T1000 (cell line): ENCODE data around the gene CYRIA.

Source experiments
- DNase-seq: peaks from one replicate; lab custom pipeline; 2025; ENCODE audit warnings: mixed read lengths; lab: John Stamatoyannopoulos, UW

Gene CYRIA

GRCh38 chr2:16650287-16651249, 15.1 kb downstream of the CYRIA start:
- no peak for DNase-seq

DNA sequence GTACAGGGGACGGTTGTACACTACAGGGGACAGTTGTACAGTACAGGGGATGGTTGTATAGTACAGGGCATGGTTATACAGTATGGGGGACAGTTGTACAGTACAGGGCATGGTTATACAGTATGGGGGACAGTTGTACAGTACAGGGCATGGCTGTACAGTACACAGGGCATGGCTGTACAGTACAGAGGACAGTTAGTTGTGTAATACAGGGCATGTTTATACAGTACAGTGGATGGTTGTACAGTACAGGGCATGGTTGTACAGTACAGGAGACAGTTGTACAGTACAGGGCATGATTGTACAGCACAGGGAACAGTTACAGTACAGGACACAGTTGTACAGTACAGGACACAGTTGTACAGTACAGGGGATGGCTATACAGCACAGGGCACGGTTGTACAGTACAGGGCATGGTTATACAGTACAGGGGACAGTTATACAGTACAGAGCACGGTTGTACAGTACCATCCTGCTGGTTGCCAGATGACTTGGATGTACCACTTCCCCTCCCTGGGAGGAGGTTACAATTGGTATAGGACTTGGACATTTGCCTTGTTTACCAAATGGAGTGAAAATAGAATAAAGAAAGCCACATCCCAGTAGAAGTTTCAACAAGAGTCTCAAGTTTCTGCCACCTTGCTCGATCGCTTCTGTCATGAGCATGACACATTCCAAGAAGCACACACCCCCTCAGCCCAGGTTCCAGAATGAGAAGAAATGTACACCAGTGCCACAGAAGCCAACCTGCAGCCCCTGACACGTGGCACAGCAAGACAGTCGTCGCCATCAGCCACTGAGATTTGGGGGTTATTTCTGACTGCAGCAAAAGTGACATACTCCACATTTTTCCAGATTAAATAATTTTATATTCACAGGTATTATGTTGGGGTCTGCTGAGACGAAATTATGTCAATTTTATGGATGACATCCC, 16.0 kb downstream of the CYRIA start:
- DNase-seq: no peak

DNA sequence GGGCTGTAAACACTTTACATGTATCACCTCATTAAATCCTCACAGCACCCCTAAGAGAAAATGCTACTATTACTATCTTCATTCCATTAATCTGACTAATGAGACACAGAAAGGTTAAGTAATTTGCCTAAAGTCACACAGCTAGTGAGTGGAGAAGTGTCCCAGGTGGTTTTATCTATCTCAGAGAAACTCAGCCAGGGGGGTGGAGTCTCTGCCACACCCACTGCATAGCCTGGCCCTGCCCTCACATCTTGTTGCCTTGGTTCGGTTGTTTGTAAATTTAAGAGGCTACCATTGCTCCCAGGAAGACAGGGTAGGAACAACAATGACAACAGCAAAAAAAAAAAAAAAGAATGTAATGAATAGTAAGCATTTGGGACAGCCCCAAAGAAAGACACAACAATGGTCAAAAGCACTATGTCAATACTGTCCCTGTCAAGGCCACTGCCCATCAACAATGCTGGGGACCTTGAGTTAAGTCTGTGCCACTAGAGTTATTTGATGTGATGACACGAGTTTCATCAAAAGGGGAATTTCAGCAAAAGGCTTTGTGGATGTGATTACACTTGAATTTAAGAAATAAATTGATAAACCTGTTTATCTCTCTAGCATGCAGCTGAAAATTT, 17.5 kb downstream of the CYRIA start:
- DNase-seq: no peak

- no peak for DNase-seq
Measured at GRCh38 chr2:16645775-16646559, 19.7 kb downstream of the CYRIA start.

GRCh38 chr2:16645088-16645487, 20.5 kb downstream of the CYRIA start:
- DNase-seq: no peak

GRCh38 chr2:16644221-16644925, 21.3 kb downstream of the CYRIA start:
- DNase-seq: no peak

GRCh38 chr2:16643099-16643498, 22.5 kb downstream of the CYRIA start:
- DNase-seq: no peak

DNA sequence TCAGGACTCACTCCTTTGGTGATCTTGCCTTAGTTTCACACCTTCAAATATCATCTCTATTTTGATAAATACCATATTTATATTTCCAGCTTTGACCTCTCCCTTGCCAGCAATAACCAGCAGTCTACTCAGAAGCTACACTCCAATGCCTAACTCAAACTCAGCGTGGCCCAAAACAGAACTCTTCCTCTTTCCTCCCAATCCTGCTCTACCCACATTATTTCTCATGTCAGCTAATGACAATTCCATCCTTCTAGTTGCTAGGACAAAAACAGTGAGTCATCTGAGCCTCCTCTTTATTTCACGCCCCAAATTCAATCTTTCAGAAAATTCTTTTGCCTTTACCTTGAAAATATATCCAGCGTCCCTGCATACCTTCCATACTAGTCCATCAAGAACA, 23.5 kb downstream of the CYRIA start:
- DNase-seq: no peak

GRCh38 chr2:16641509-16641908, 24.1 kb downstream of the CYRIA start:
- no peak for DNase-seq

DNA sequence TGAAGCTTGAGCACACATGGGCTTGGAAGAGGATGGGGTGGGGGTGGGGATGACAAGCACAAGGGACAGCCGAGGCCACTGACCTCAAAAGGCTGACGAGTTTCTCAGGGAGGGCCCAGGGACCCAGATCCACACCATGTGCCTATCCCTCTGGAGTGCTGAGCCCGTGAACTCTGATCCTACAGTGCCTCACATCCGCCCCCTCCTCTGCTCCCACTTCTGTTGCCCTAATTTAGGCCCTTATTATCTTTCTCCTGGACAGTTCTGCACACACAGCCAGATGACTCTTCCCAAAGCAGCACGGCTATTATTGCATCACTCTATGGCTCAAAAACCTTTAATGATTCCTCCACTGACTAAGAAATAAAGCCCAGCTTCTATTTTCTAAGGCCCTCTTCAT, 24.8 kb downstream of the CYRIA start:
- DNase-seq: no peak

DNA sequence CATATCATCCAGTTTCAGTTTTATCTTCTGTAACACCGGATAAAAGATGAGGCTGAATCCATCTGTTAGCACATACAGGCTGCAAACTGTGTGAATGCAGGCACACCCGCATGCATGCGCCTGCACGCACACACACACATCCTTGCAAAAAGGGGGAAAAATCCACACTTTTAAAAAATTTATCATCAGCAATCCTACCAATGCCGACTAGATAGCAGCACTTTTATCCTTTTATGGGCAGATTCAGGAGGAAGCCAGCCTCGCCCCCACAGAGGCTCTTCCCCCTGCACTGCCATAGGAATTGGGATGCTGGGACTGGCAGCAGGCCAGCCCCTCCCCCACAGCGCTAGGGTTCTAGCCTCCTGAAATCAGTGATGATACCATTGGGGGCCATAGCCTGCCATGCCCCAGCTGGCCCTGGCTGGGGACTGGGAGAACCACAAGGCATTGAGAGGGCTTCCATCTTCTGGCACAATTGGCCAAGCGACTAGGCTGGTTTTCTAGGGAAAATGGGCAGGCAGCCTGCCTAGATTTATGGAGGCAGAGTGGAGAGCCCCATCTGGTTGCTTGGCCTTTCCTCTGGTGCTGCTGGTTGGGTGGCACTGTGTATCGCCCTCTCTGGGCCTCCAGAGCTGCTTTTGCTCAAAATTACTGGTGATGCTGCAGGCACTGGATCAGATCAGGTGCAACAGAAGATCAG, 25.5 kb downstream of the CYRIA start:
- no peak for DNase-seq

DNA sequence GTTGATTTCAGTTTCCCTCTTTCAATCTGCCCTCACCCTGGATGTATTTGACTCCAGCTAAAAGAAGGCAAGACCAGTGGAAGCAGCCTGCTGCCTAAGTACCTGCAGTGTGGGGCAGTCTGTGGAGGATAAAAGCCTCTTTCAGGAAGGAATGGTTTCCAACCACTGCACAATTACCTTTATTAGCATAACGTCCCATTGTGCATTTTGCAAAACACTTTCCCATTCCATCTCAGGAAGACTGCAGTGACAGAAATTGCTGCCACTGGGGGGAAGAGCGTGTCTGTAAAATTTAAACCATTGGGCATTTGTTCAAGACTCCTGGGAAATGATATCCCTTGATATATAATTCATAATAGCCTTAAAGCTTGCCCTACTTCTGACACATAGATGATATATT, 26.2 kb downstream of the CYRIA start:
- no peak for DNase-seq

DNA sequence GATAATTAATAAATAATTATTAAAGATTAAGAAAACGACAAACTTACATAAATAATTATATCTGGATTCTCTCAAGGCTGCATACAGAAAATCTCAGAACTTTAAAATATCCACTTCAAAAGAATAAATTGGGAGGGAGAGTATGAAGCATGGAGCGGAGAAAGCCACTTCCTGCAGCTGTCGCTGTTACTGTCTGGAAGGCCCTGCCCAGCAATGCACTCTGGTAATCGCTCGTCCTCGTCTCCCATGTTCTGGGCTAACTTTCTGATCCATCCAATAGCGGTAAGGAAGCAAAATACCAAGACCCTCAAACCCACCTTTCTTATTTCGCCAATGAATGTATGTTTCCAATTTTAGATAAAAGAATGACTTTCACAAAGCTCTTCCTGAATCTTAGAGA, 26.7 kb downstream of the CYRIA start:
- no peak for DNase-seq

- DNase-seq: no peak
Measured at GRCh38 chr2:16637304-16637703, 28.3 kb downstream of the CYRIA start.

DNA sequence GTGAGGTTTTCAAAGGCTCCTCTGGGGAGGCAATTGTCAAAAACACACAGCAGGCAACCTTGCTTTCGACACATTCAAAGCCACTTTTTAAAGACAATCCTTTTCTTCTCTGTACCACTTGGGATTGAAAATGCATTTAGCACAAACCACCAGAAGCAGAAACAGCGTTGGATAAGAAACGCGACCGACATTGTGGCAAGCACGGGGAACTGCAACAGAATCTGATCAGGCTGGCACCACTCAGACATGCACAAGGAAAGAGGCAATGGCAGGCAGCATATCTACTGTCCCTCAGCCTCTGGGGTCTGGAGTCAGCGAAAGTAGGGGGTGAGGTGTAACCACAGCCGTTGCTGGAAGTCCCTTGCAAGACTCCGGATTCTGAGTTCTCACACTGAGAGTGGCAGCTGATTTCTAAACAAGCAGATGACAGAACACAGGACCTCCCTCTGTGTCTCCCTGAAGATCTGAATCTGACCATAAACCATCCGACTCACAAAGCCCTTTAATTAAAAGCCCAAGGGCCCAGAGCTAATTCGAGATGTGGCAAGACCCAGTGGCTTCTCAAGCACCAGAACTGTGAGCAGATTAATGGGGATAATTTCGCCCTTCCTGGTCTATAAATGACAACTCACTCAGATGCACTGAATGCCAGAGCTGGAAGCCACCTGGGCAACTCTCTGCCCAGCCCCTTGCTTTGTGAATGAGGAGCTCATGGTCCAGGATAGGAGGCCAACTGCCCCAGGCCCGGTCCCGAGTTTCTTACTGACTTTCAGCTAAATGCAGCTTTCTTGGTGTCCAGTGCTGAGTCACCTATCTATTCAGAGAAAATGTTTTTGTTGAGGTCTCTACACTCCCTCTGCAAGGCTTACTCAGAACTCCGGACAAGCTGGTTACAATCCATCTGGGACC, 29.6 kb downstream of the CYRIA start:
- no peak for DNase-seq

GRCh38 chr2:16633621-16634430, 31.8 kb downstream of the CYRIA start:
- DNase-seq: no peak

DNA sequence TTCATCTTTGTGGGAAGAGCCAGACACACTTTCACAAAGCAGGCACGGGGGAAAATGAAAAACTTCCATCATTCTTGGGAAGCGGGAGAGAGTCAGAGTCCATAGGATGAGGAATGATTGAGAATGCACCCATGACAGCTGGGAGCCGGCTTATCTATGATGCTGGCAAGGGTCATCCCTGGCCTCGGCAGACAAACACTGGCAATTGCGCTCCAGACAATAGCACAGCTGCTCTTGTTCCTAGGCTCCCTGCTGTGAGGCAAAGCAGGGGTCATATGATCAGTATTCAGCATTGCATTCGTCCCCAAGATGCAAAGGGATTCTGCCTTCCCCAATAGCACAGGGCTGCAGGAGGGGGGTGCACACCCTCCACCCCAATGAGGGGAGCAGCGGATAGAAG, 33.0 kb downstream of the CYRIA start:
- DNase-seq: no peak

GRCh38 chr2:16630463-16630862, 35.2 kb downstream of the CYRIA start:
- DNase-seq: no peak
